ENCODE data around the gene CCDC38. TPM values are rescaled to one million over a fixed set of nuclear protein-coding genes. Genes with fewer than 3 reads are reported as not detected.

CCDC38 gene
- total RNA-seq, 1 experiment from 2014 or later, result 0.16 TPM

- no peaks in the 10 kb centered on the region for H3K9me3 ChIP-seq
- DNase-seq, result peak; percentile 7
- H3K27me3 ChIP-seq, result 0 out of 2 replicates have a peak, but pooled peaks cover 2% of the 10 kb centered on the region
- H3K36me3 ChIP-seq, result no peaks in the 10 kb centered on the region
- H3K4me3 ChIP-seq, result no peak overlapping the region
Observed at GRCh38 chr12:95922231-95922630, 20.2 kb downstream of the CCDC38 start.

- H3K27me3 ChIP-seq, result peaks cover 5% of the 10 kb centered on the region; the same call in 1 of the 2 replicates
- no peak for DNase-seq
- no peak overlapping the region for H3K4me3 ChIP-seq
- no peaks in the 10 kb centered on the region for H3K9me3 ChIP-seq
- no peaks in the 10 kb centered on the region for H3K36me3 ChIP-seq
Observed at GRCh38 chr12:95919110-95919509, 23.3 kb downstream of the CCDC38 start.

- Histone ChIP-seq H3K27me3 (peaks cover 5% of the 10 kb centered on the region; the same call in 1 of the 2 replicates), H3K9me3 (no peaks in the 10 kb centered on the region), H3K36me3 (no peaks in the 10 kb centered on the region), H3K4me3 (no peak overlapping the region)
- peak; percentile 22 for DNase-seq
Observed at GRCh38 chr12:95918194-95918993, 24.0 kb downstream of the CCDC38 start.

- H3K9me3 ChIP-seq, result peaks cover 10% of the 10 kb centered on the region
- H3K36me3 ChIP-seq, result no peaks in the 10 kb centered on the region
- no peak overlapping the region for H3K4me3 ChIP-seq
- no peaks in the 10 kb centered on the region for H3K27me3 ChIP-seq
- no peak for DNase-seq
Observed at GRCh38 chr12:95909871-95910270, 32.5 kb downstream of the CCDC38 start.

GRCh38 chr12:95908573-95908972 lies 33.8 kb downstream of the CCDC38 start:
- DNase-seq, result peak; percentile 15
- peaks cover 11% of the 10 kb centered on the region for H3K9me3 ChIP-seq
- H3K36me3 ChIP-seq, result no peaks in the 10 kb centered on the region
- H3K4me3 ChIP-seq, result no peak overlapping the region
- no peaks in the 10 kb centered on the region for H3K27me3 ChIP-seq

- Histone ChIP-seq H3K27me3 (no peaks in the 10 kb centered on the region), H3K4me3 (no peak overlapping the region), H3K9me3 (peaks cover 6% of the 10 kb centered on the region), H3K36me3 (no peaks in the 10 kb centered on the region)
- DNase-seq, result no peak
Observed at GRCh38 chr12:95898081-95898480, 44.3 kb downstream of the CCDC38 start.

GRCh38 chr12:95896846-95897245 lies 45.6 kb downstream of the CCDC38 start:
- no peak overlapping the region for H3K4me3 ChIP-seq
- no peaks in the 10 kb centered on the region for H3K36me3 ChIP-seq
- H3K27me3 ChIP-seq, result no peaks in the 10 kb centered on the region
- H3K9me3 ChIP-seq, result no peaks in the 10 kb centered on the region
- no peak for DNase-seq

- Histone ChIP-seq H3K9me3 (no peaks in the 10 kb centered on the region), H3K27me3 (no peaks in the 10 kb centered on the region), H3K4me3 (no peak overlapping the region), H3K36me3 (no peaks in the 10 kb centered on the region)
- DNase-seq, result no peak
Observed at GRCh38 chr12:95890958-95891357, 51.5 kb downstream of the CCDC38 start.

- no peak for DNase-seq
- Histone ChIP-seq H3K4me3 (no peak overlapping the region), H3K27me3 (no peaks in the 10 kb centered on the region), H3K9me3 (peaks cover 2% of the 10 kb centered on the region; the same call in 1 of the 2 replicates), H3K36me3 (no peaks in the 10 kb centered on the region)
Observed at GRCh38 chr12:95887311-95887710, 55.1 kb downstream of the CCDC38 start.

GRCh38 chr12:95884998-95885397 lies 57.4 kb downstream of the CCDC38 start:
- H3K36me3 ChIP-seq, result no peaks in the 10 kb centered on the region
- peaks cover 2% of the 10 kb centered on the region; the same call in 1 of the 2 replicates for H3K9me3 ChIP-seq
- DNase-seq, result no peak
- no peaks in the 10 kb centered on the region for H3K27me3 ChIP-seq
- no peak overlapping the region for H3K4me3 ChIP-seq

- no peak for DNase-seq
- H3K36me3 ChIP-seq, result no peaks in the 10 kb centered on the region
- H3K4me3 ChIP-seq, result no peak overlapping the region
- no peaks in the 10 kb centered on the region for H3K27me3 ChIP-seq
- peaks cover 2% of the 10 kb centered on the region; the same call in 1 of the 2 replicates for H3K9me3 ChIP-seq
Observed at GRCh38 chr12:95882873-95883272, 59.5 kb downstream of the CCDC38 start.

- DNase-seq, result no peak
- H3K27me3 ChIP-seq, result no peaks in the 10 kb centered on the region
- no peak overlapping the region for H3K4me3 ChIP-seq
- H3K9me3 ChIP-seq, result peaks cover 2% of the 10 kb centered on the region; the same call in 1 of the 2 replicates
- no peaks in the 10 kb centered on the region for H3K36me3 ChIP-seq
Observed at GRCh38 chr12:95882080-95882479, 60.3 kb downstream of the CCDC38 start.

GRCh38 chr12:95881331-95881955 lies 61.0 kb downstream of the CCDC38 start:
- DNase-seq, result no peak
- Histone ChIP-seq H3K4me3 (no peak overlapping the region), H3K9me3 (peaks cover 2% of the 10 kb centered on the region; the same call in 1 of the 2 replicates), H3K27me3 (no peaks in the 10 kb centered on the region), H3K36me3 (no peaks in the 10 kb centered on the region)

- peaks cover 2% of the 10 kb centered on the region; the same call in 1 of the 2 replicates for H3K9me3 ChIP-seq
- DNase-seq, result no peak
- H3K36me3 ChIP-seq, result no peaks in the 10 kb centered on the region
- no peaks in the 10 kb centered on the region for H3K27me3 ChIP-seq
- no peak overlapping the region for H3K4me3 ChIP-seq
Observed at GRCh38 chr12:95880895-95881294, 61.5 kb downstream of the CCDC38 start.

- H3K4me3 ChIP-seq, result no peak overlapping the region
- no peaks in the 10 kb centered on the region for H3K27me3 ChIP-seq
- H3K36me3 ChIP-seq, result peaks cover 10% of the 10 kb centered on the region; the same call in 1 of the 2 replicates
- no peaks in the 10 kb centered on the region for H3K9me3 ChIP-seq
- no peak for DNase-seq
Observed at GRCh38 chr12:95877622-95878021, 64.8 kb downstream of the CCDC38 start.

GRCh38 chr12:95874452-95874851 lies 68.0 kb downstream of the CCDC38 start:
- no peak for DNase-seq
- no peaks in the 10 kb centered on the region for H3K27me3 ChIP-seq
- no peaks in the 10 kb centered on the region for H3K9me3 ChIP-seq
- peaks cover 20% of the 10 kb centered on the region for H3K36me3 ChIP-seq
- H3K4me3 ChIP-seq, result no peak overlapping the region

- Histone ChIP-seq H3K27me3 (no peaks in the 10 kb centered on the region), H3K36me3 (peaks cover 56% of the 10 kb centered on the region), H3K4me3 (no peak overlapping the region), H3K9me3 (no peaks in the 10 kb centered on the region)
- no peak for DNase-seq
Observed at GRCh38 chr12:95870897-95871296, 71.5 kb downstream of the CCDC38 start.
